ENCODE measurements around the gene SLC5A2.
"Not testable (repeated sequence)": the region's sequence is repeated elsewhere in the genome, so short reads cannot be mapped to it uniquely, and the experiment has no call there.

The SLC5A2 gene

GRCh38 chr16:31528523-31529107 lies 45.7 kb downstream of the SLC5A2 start:
- Histone ChIP-seq H3K9me3 (ENCODE audit: control insufficient read depth, low read depth, low read length) (no peaks in the 10 kb centered on the region), H3K27ac (ENCODE audit: low read length) (no peak overlapping the region), H3K27me3 (ENCODE audit: control insufficient read depth, insufficient read depth, low read length) (peaks cover 39% of the 10 kb centered on the region), H3K4me3 (ENCODE audit: low read length) (peak overlapping the region; percentile 53), H3K4me1 (ENCODE audit: control insufficient read depth, low read depth, low read length) (peaks cover 23% of the 10 kb centered on the region), H3K36me3 (ENCODE audit: control insufficient read depth, low read depth, low read length) (no peaks in the 10 kb centered on the region), H3K9ac (ENCODE audit: low read length) (peak overlapping the region; percentile 29)

GRCh38 chr16:31529108-31529936 lies 46.4 kb downstream of the SLC5A2 start:
- Histone ChIP-seq H3K9me3 (ENCODE audit: control insufficient read depth, low read depth, low read length) (no peaks in the 10 kb centered on the region), H3K4me3 (ENCODE audit: low read length) (peak overlapping the region; percentile 53), H3K27me3 (ENCODE audit: control insufficient read depth, insufficient read depth, low read length) (peaks cover 39% of the 10 kb centered on the region), H3K27ac (ENCODE audit: low read length) (no peak overlapping the region), H3K4me1 (ENCODE audit: control insufficient read depth, low read depth, low read length) (peaks cover 23% of the 10 kb centered on the region), H3K36me3 (ENCODE audit: control insufficient read depth, low read depth, low read length) (no peaks in the 10 kb centered on the region), H3K9ac (ENCODE audit: low read length) (peak overlapping the region; percentile 29)

- Histone ChIP-seq H3K27me3 (ENCODE audit: control insufficient read depth, insufficient read depth, low read length) (peaks cover 39% of the 10 kb centered on the region), H3K27ac (ENCODE audit: low read length) (no peak overlapping the region), H3K4me1 (ENCODE audit: control insufficient read depth, low read depth, low read length) (peaks cover 23% of the 10 kb centered on the region), H3K9me3 (ENCODE audit: control insufficient read depth, low read depth, low read length) (no peaks in the 10 kb centered on the region), H3K4me3 (ENCODE audit: low read length) (peak overlapping the region; percentile 53), H3K9ac (ENCODE audit: low read length) (no peak overlapping the region), H3K36me3 (ENCODE audit: control insufficient read depth, low read depth, low read length) (no peaks in the 10 kb centered on the region)
These were observed 47.0 kb downstream of the SLC5A2 start for GRCh38 chr16:31529937-31530312.

GRCh38 chr16:31530405-31530804 lies 47.5 kb downstream of the SLC5A2 start:
- Histone ChIP-seq H3K36me3 (ENCODE audit: control insufficient read depth, low read depth, low read length) (no peaks in the 10 kb centered on the region), H3K4me1 (ENCODE audit: control insufficient read depth, low read depth, low read length) (peaks cover 23% of the 10 kb centered on the region), H3K27ac (ENCODE audit: low read length) (no peak overlapping the region), H3K9ac (ENCODE audit: low read length) (no peak overlapping the region), H3K27me3 (ENCODE audit: control insufficient read depth, insufficient read depth, low read length) (peaks cover 39% of the 10 kb centered on the region), H3K9me3 (ENCODE audit: control insufficient read depth, low read depth, low read length) (no peaks in the 10 kb centered on the region), H3K4me3 (ENCODE audit: low read length) (peak overlapping the region; percentile 53)

- Histone ChIP-seq H3K27me3 (ENCODE audit: control insufficient read depth, insufficient read depth, low read length) (peaks cover 39% of the 10 kb centered on the region), H3K9ac (ENCODE audit: low read length) (no peak overlapping the region), H3K4me1 (ENCODE audit: control insufficient read depth, low read depth, low read length) (peaks cover 23% of the 10 kb centered on the region), H3K27ac (ENCODE audit: low read length) (no peak overlapping the region), H3K36me3 (ENCODE audit: control insufficient read depth, low read depth, low read length) (no peaks in the 10 kb centered on the region), H3K9me3 (ENCODE audit: control insufficient read depth, low read depth, low read length) (no peaks in the 10 kb centered on the region), H3K4me3 (ENCODE audit: low read length) (no peak overlapping the region)
These were observed 48.2 kb downstream of the SLC5A2 start for GRCh38 chr16:31531096-31531495.

GRCh38 chr16:31532120-31532519 lies 49.2 kb downstream of the SLC5A2 start:
- Histone ChIP-seq H3K9me3 (ENCODE audit: control insufficient read depth, low read depth, low read length) (no peaks in the 10 kb centered on the region), H3K4me3 (ENCODE audit: low read length) (no peak overlapping the region), H3K9ac (ENCODE audit: low read length) (no peak overlapping the region), H3K27ac (ENCODE audit: low read length) (no peak overlapping the region), H3K27me3 (ENCODE audit: control insufficient read depth, insufficient read depth, low read length) (peaks cover 45% of the 10 kb centered on the region), H3K4me1 (ENCODE audit: control insufficient read depth, low read depth, low read length) (peaks cover 23% of the 10 kb centered on the region), H3K36me3 (ENCODE audit: control insufficient read depth, low read depth, low read length) (no peaks in the 10 kb centered on the region)

- no peak overlapping the region for H3K27ac ChIP-seq (ENCODE audit: low read length)
- no peak overlapping the region for H3K4me3 ChIP-seq (ENCODE audit: low read length)
- no peaks in the 10 kb centered on the region for H3K9me3 ChIP-seq (ENCODE audit: control insufficient read depth, low read depth, low read length)
- peaks cover 43% of the 10 kb centered on the region for H3K27me3 ChIP-seq (ENCODE audit: control insufficient read depth, insufficient read depth, low read length)
- H3K4me1 ChIP-seq (ENCODE audit: control insufficient read depth, low read depth, low read length), result peaks cover 15% of the 10 kb centered on the region
- no peaks in the 10 kb centered on the region for H3K36me3 ChIP-seq (ENCODE audit: control insufficient read depth, low read depth, low read length)
- no peak overlapping the region for H3K9ac ChIP-seq (ENCODE audit: low read length)
These were observed 50.0 kb downstream of the SLC5A2 start for GRCh38 chr16:31532896-31533295.

GRCh38 chr16:31535737-31536136 lies 52.8 kb downstream of the SLC5A2 start:
- H3K4me3 ChIP-seq (ENCODE audit: low read length), result no peak overlapping the region
- no peak overlapping the region for H3K9ac ChIP-seq (ENCODE audit: low read length)
- peaks cover 16% of the 10 kb centered on the region for H3K27me3 ChIP-seq (ENCODE audit: control insufficient read depth, insufficient read depth, low read length)

GRCh38 chr16:31536804-31537361 lies 54.0 kb downstream of the SLC5A2 start:
- H3K9ac ChIP-seq (ENCODE audit: low read length), result no peak overlapping the region
- peak overlapping the region; percentile 51 for H3K4me3 ChIP-seq (ENCODE audit: low read length)
- peaks cover 7% of the 10 kb centered on the region for H3K9me3 ChIP-seq (ENCODE audit: control insufficient read depth, low read depth, low read length)
- no peak overlapping the region for H3K27ac ChIP-seq (ENCODE audit: low read length)
- H3K27me3 ChIP-seq (ENCODE audit: control insufficient read depth, insufficient read depth, low read length), result peaks cover 9% of the 10 kb centered on the region
- H3K36me3 ChIP-seq (ENCODE audit: control insufficient read depth, low read depth, low read length), result no peaks in the 10 kb centered on the region
- H3K4me1 ChIP-seq (ENCODE audit: control insufficient read depth, low read depth, low read length), result no peaks in the 10 kb centered on the region

More at GRCh38 chr16:31535737-31536136, 52.8 kb downstream of the SLC5A2 start:
- no peaks in the 10 kb centered on the region for H3K4me1 ChIP-seq (ENCODE audit: control insufficient read depth, low read depth, low read length)
- H3K9me3 ChIP-seq (ENCODE audit: control insufficient read depth, low read depth, low read length), result peaks cover 5% of the 10 kb centered on the region
- no peak overlapping the region for H3K27ac ChIP-seq (ENCODE audit: low read length)
- H3K36me3 ChIP-seq (ENCODE audit: control insufficient read depth, low read depth, low read length), result no peaks in the 10 kb centered on the region

GRCh38 chr16:31537362-31538242 lies 54.7 kb downstream of the SLC5A2 start:
- Histone ChIP-seq H3K9ac (ENCODE audit: low read length) (no peak overlapping the region), H3K9me3 (ENCODE audit: control insufficient read depth, low read depth, low read length) (peaks cover 7% of the 10 kb centered on the region), H3K27ac (ENCODE audit: low read length) (no peak overlapping the region), H3K36me3 (ENCODE audit: control insufficient read depth, low read depth, low read length) (no peaks in the 10 kb centered on the region), H3K4me1 (ENCODE audit: control insufficient read depth, low read depth, low read length) (no peaks in the 10 kb centered on the region), H3K27me3 (ENCODE audit: control insufficient read depth, insufficient read depth, low read length) (peaks cover 9% of the 10 kb centered on the region), H3K4me3 (ENCODE audit: low read length) (peak overlapping the region; percentile 51)

- not testable (repeated sequence) for H3K27ac ChIP-seq (ENCODE audit: low read length); H3K4me1 ChIP-seq (ENCODE audit: control insufficient read depth, low read depth, low read length); H3K27me3 ChIP-seq (ENCODE audit: control insufficient read depth, insufficient read depth, low read length); H3K9ac ChIP-seq (ENCODE audit: low read length); H3K9me3 ChIP-seq (ENCODE audit: control insufficient read depth, low read depth, low read length); H3K36me3 ChIP-seq (ENCODE audit: control insufficient read depth, low read depth, low read length)
- H3K4me3 ChIP-seq (ENCODE audit: low read length), result peak overlapping the region; percentile 51
These were observed 55.3 kb downstream of the SLC5A2 start for GRCh38 chr16:31538243-31538598.
